CD4-positive, alpha-beta memory T cell (primary cell): ENCODE results near the gene GUCY1A2. TPM values are rescaled to one million over a fixed set of nuclear protein-coding genes. Genes with fewer than 3 reads are reported as not detected.

Experiments used
- CTCF ChIA-PET: fragments of 350-600 bp; sonication (Branson Sonifier 250); formaldehyde crosslinking; loops from one replicate; lab custom pipeline; 2021; ENCODE audit warnings: inconsistent platforms; ENCODE audit not compliant: partially characterized antibody; lab: Charles Lee
- POLR2A ChIA-PET: fragments of 350-600 bp; sonication (Branson Sonifier 250); formaldehyde crosslinking; loops from one replicate; lab custom pipeline; 2021; ENCODE audit not compliant: partially characterized antibody; lab: Charles Lee
- DNase-seq, 5 donors: peaks; one replicate each; pipeline versions ENCODE4 v3.0.0 to v3.0.0-alpha.2; 2020 to 2022; ENCODE audit warnings: mixed read lengths in 1 of 5
- H3K27ac ChIP-seq: one replicate; pipeline ENCODE4 v1.7.0; 2013; ENCODE audit warnings: low read depth, low read length
- H3K27me3 ChIP-seq: 2 replicates; pipeline ENCODE4 v1.7.0; 2013; ENCODE audit warnings: mild to moderate bottlenecking, low read length, moderate library complexity; ENCODE audit not compliant: insufficient read depth
- H3K36me3 ChIP-seq: 2 replicates; pipeline ENCODE4 v1.7.0; 2013; ENCODE audit warnings: mild to moderate bottlenecking, low read length, moderate library complexity; ENCODE audit not compliant: insufficient read depth
- H3K4me1 ChIP-seq: 2 replicates; pipeline ENCODE4 v1.7.0; 2013; ENCODE audit warnings: mild to moderate bottlenecking, low read length, moderate library complexity; ENCODE audit not compliant: insufficient read depth
- H3K4me3 ChIP-seq, 2 donors: one replicate each; pipeline ENCODE4 v1.7.0; 2013; ENCODE audit warnings: low read length in 2 of 2, mild to moderate bottlenecking in 1 of 2
- H3K9me3 ChIP-seq, 2 donors: one replicate each; pipeline ENCODE4 v1.7.0; 2013; ENCODE audit warnings: low read length in 2 of 2, control low read depth in 1 of 2; ENCODE audit not compliant: control insufficient read depth in 1 of 2
- H3K27ac Mint-ChIP-seq, 7 donors: one replicate each; pipeline ENCODE4 v1.8.0; 2020 to 2021; ENCODE audit warnings: mixed read lengths in 7 of 7, mild to moderate bottlenecking in 6 of 7, inconsistent platforms in 3 of 7, moderate library complexity in 3 of 7
- H3K27me3 Mint-ChIP-seq, 2 donors: one replicate each; pipeline ENCODE4 v1.8.0; 2020 to 2021; ENCODE audit warnings: mixed read lengths in 2 of 2
- H3K36me3 Mint-ChIP-seq, 2 donors: one replicate each; pipeline ENCODE4 v1.8.0; 2020 to 2021; ENCODE audit warnings: mixed read lengths in 2 of 2, inconsistent platforms in 1 of 2, mild to moderate bottlenecking in 1 of 2
- H3K4me1 Mint-ChIP-seq, 4 donors: one replicate each; pipeline ENCODE4 v1.8.0; 2020 to 2021; ENCODE audit warnings: mixed read lengths in 4 of 4, mild to moderate bottlenecking in 1 of 4
- H3K4me3 Mint-ChIP-seq, 8 donors: one replicate each; pipeline ENCODE4 v1.8.0; 2020 to 2021; ENCODE audit warnings: mixed read lengths in 8 of 8, mild to moderate bottlenecking in 7 of 8, moderate library complexity in 6 of 8, inconsistent platforms in 3 of 8
- H3K9me3 Mint-ChIP-seq, 8 donors: one replicate each; pipeline ENCODE4 v1.8.0; 2020 to 2021; ENCODE audit warnings: mixed read lengths in 8 of 8, mild to moderate bottlenecking in 5 of 8, inconsistent platforms in 3 of 8, moderate library complexity in 1 of 8
- intact Hi-C: fragments of 100-400 bp; cut with micrococcal nuclease; formaldehyde crosslinking; loops from one replicate; pipeline ENCODE4 v1.15.1; 2023
- polyA plus RNA-seq, 2 donors: library from polyadenylated mRNA; unstranded; fragments of 300-500 nt; fragmentation: Illumina TruSeq; gene quantifications; one replicate each; pipeline ENCODE4 v1.2.3, GENCODE V29; 2021
- total RNA-seq, 2 experiments: library from RNA; stranded (reverse); gene quantifications; one replicate each; pipeline ENCODE4 v1.2.3, GENCODE V29; 2021

Gene GUCY1A2
- total and polyA plus RNA-seq, 4 experiments from 2014 or later: 0.12 TPM; not detected in 3

DNA sequence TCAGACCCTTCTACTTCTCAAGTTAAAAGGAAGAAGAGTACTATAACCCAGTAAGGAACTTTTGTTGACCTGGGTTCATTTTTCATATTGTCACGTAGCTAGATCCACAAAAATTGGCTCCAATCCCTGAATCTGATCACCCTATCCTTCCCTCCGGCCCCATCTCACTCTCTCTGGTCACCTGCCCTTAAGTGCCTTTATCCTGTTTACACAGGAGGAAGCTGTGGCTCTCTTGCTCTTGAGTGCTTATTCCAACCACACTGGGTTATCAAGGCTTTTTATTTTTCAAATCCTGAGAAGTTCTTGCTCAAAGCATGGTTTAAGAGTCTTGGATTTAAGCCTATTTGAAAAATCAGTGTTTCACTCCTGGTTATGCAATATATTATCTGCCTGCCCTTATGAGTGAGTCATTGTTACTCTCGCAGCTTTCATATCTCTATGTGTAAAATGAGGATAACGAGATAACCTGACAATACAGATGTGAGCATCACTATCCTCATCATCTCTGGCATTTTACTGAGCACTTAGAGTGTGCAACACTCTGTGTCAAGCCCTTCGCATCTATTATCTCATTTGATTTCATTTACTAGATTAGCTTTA is 293.9 kb downstream of the GUCY1A2 start:
- Histone ChIP-seq H3K27ac (no peak overlapping the region), H3K27me3 (no peaks in the 10 kb centered on the region), H3K36me3 (no peaks in the 10 kb centered on the region), H3K4me1 (no peaks in the 10 kb centered on the region), H3K4me3 (no peak overlapping the region), H3K9me3 (no peaks in the 10 kb centered on the region)
- ChIA-PET CTCF (no interaction called here), POLR2A (no interaction called here)
- H3K27me3 Mint-ChIP-seq: no peaks in the 10 kb centered on the region
- no peak for DNase-seq
- H3K4me3 Mint-ChIP-seq: no peak overlapping the region
- peak overlapping the region in 1 of 7 donors; percentile 12 for H3K27ac Mint-ChIP-seq
- intact Hi-C loops: no loop called here
- H3K4me1 Mint-ChIP-seq: no peaks in the 10 kb centered on the region
- peaks cover 0 to 5% (median 0%) of the 10 kb centered on the region in 8 donors for H3K9me3 Mint-ChIP-seq
- H3K36me3 Mint-ChIP-seq: no peaks in the 10 kb centered on the region

GRCh38 chr11:106723071-106723470 is 295.2 kb downstream of the GUCY1A2 start:
- Mint-ChIP-seq H3K36me3 (no peaks in the 10 kb centered on the region), H3K27me3 (no peaks in the 10 kb centered on the region), H3K27ac (no peak overlapping the region), H3K9me3 (peaks cover 0 to 5% (median 0%) of the 10 kb centered on the region in 8 donors), H3K4me3 (no peak overlapping the region), H3K4me1 (no peaks in the 10 kb centered on the region)
- CTCF ChIA-PET: no interaction called here
- Histone ChIP-seq H3K4me3 (no peak overlapping the region), H3K27me3 (no peaks in the 10 kb centered on the region), H3K36me3 (no peaks in the 10 kb centered on the region), H3K9me3 (no peaks in the 10 kb centered on the region), H3K4me1 (no peaks in the 10 kb centered on the region), H3K27ac (no peak overlapping the region)
- intact Hi-C loops: no loop called here
- POLR2A ChIA-PET: no interaction called here
- no peak for DNase-seq

DNA sequence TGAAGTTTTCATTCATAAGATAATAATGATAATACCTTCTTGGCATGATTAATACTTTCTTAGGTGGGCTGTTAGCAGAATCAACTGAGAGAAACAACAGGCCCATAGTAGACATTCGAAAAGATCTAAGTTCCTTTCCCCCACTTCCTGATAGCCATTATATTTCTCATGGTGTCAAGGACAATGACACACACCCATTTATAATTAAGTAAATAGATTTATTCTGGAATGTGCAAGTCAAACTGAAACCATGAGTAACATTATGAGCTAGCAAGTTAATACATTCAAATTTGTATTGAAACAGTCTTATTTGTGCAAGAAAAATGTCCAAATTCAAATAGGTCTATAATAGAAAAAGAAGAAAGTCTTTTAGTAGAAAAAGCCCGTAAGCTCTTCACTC is 301.1 kb downstream of the GUCY1A2 start:
- Mint-ChIP-seq H3K27me3 (no peaks in the 10 kb centered on the region), H3K4me1 (no peaks in the 10 kb centered on the region), H3K27ac (no peak overlapping the region), H3K9me3 (peaks cover 0 to 9% (median 4%) of the 10 kb centered on the region in 8 donors), H3K4me3 (no peak overlapping the region), H3K36me3 (no peaks in the 10 kb centered on the region)
- Histone ChIP-seq H3K27ac (no peak overlapping the region), H3K36me3 (no peaks in the 10 kb centered on the region), H3K27me3 (no peaks in the 10 kb centered on the region), H3K9me3 (no peaks in the 10 kb centered on the region), H3K4me3 (no peak overlapping the region), H3K4me1 (no peaks in the 10 kb centered on the region)
- POLR2A ChIA-PET: no interaction called here
- intact Hi-C loops: no loop called here
- no peak for DNase-seq
- CTCF ChIA-PET: no interaction called here

DNA sequence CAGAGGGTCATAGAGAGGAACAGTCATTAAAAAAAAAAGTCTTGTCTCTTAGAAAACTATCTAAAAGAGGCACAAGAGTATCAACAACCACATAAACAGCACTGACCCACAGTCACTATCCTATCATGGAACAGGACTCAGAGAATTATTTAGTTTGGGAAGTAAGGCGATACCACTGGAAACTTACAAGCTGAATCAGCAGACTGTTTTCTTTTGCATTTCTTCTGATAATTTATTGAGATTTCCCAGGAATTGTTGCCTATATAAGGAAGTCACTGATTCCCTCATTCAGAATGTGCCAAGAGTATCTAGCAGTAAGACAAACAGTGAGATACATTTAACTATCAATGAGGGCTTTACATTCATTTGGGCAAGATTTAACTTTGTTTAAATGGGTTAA is 304.1 kb downstream of the GUCY1A2 start:
- no peaks in the 10 kb centered on the region for H3K27me3 Mint-ChIP-seq
- ChIA-PET POLR2A (no interaction called here), CTCF (no interaction called here)
- H3K4me3 Mint-ChIP-seq: no peak overlapping the region
- Histone ChIP-seq H3K27me3 (no peaks in the 10 kb centered on the region), H3K36me3 (no peaks in the 10 kb centered on the region), H3K4me1 (no peaks in the 10 kb centered on the region), H3K9me3 (no peaks in the 10 kb centered on the region), H3K27ac (no peak overlapping the region), H3K4me3 (no peak overlapping the region)
- no peaks in the 10 kb centered on the region for H3K36me3 Mint-ChIP-seq
- no peak for DNase-seq
- no peaks in the 10 kb centered on the region for H3K4me1 Mint-ChIP-seq
- no peak overlapping the region for H3K27ac Mint-ChIP-seq
- intact Hi-C loops: no loop called here
- peaks cover 0 to 15% (median 4%) of the 10 kb centered on the region in 8 donors for H3K9me3 Mint-ChIP-seq

DNA sequence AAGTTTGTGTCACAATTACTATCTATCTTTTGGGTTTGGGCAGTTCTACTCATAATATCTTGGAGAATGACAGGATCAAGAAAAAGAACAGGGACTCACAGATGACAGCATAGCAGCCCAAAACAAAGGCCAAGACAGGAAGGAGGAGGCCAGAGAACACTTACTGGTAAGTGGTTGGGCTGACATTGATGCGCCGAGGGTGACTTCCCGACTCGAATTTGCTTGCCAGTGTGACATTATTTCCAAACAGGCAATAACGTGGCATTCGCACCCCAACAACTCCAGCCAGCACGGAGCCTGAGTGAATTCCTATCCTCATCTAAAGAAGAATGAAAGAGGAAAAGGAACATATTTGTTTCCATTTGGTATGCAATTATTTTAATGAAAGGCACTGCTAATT is 309.9 kb downstream of the GUCY1A2 start:
- H3K9me3 ChIP-seq: no peaks in the 10 kb centered on the region
- ChIA-PET CTCF (no interaction called here), POLR2A (no interaction called here)
- Mint-ChIP-seq H3K27ac (no peak overlapping the region), H3K27me3 (no peaks in the 10 kb centered on the region), H3K4me1 (no peaks in the 10 kb centered on the region), H3K36me3 (no peaks in the 10 kb centered on the region), H3K9me3 (peaks cover 0 to 15% (median 3%) of the 10 kb centered on the region in 8 donors), H3K4me3 (no peak overlapping the region)
- H3K4me1 ChIP-seq: no peaks in the 10 kb centered on the region
- DNase-seq: no peak
- no peaks in the 10 kb centered on the region for H3K36me3 ChIP-seq
- no peak overlapping the region for H3K27ac ChIP-seq
- no peaks in the 10 kb centered on the region for H3K27me3 ChIP-seq
- H3K4me3 ChIP-seq: no peak overlapping the region
- intact Hi-C loops: no loop called here

DNA sequence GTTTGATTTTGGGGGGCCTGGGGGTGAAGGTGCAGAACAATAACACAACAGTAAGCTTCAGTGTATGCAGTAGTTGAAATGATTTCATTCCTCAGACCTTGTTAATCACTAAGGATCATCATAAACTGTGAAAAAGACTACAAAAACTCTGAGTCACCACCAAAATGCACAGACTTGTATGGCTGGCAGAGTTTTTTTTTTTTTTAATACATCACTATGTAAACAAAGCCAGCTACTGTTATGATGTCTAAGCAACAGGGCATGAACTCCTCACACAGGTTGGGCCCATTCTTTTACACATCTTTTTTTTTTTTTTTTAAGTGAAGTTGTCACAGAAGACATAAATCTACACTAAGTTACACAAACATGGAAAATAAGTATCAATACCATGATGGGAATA is 311.9 kb downstream of the GUCY1A2 start:
- intact Hi-C loops: no loop called here
- Histone ChIP-seq H3K4me1 (no peaks in the 10 kb centered on the region), H3K4me3 (no peak overlapping the region), H3K9me3 (no peaks in the 10 kb centered on the region), H3K27ac (no peak overlapping the region), H3K27me3 (no peaks in the 10 kb centered on the region), H3K36me3 (no peaks in the 10 kb centered on the region)
- Mint-ChIP-seq H3K9me3 (peaks cover 0 to 3% (median under 1%) of the 10 kb centered on the region in 8 donors), H3K4me3 (no peak overlapping the region), H3K36me3 (no peaks in the 10 kb centered on the region), H3K27ac (no peak overlapping the region), H3K27me3 (no peaks in the 10 kb centered on the region), H3K4me1 (no peaks in the 10 kb centered on the region)
- DNase-seq: no peak
- CTCF ChIA-PET: no interaction called here
- POLR2A ChIA-PET: no interaction called here

- H3K4me1 Mint-ChIP-seq: no peaks in the 10 kb centered on the region
- no peaks in the 10 kb centered on the region for H3K36me3 ChIP-seq
- no peaks in the 10 kb centered on the region for H3K9me3 ChIP-seq
- H3K4me1 ChIP-seq: no peaks in the 10 kb centered on the region
- H3K36me3 Mint-ChIP-seq: no peaks in the 10 kb centered on the region
- no peak overlapping the region for H3K27ac ChIP-seq
- no peak overlapping the region for H3K4me3 ChIP-seq
- no peaks in the 10 kb centered on the region for H3K27me3 ChIP-seq
- H3K9me3 Mint-ChIP-seq: peaks cover 0 to 3% (median 0%) of the 10 kb centered on the region in 8 donors
- ChIA-PET CTCF (no interaction called here), POLR2A (no interaction called here)
- DNase-seq: no peak
- intact Hi-C loops: no loop called here
- H3K27me3 Mint-ChIP-seq: no peaks in the 10 kb centered on the region
- H3K27ac Mint-ChIP-seq: no peak overlapping the region
- H3K4me3 Mint-ChIP-seq: no peak overlapping the region
Measured at GRCh38 chr11:106702805-106703204, 315.5 kb downstream of the GUCY1A2 start.

- H3K27ac Mint-ChIP-seq: no peak overlapping the region
- no peak for DNase-seq
- H3K9me3 Mint-ChIP-seq: peaks cover 0 to 7% (median 0%) of the 10 kb centered on the region in 8 donors
- H3K27ac ChIP-seq: no peak overlapping the region
- H3K9me3 ChIP-seq: no peaks in the 10 kb centered on the region
- H3K4me1 ChIP-seq: no peaks in the 10 kb centered on the region
- no peak overlapping the region for H3K4me3 ChIP-seq
- no peak overlapping the region for H3K4me3 Mint-ChIP-seq
- ChIA-PET CTCF (no interaction called here), POLR2A (no interaction called here)
- no peaks in the 10 kb centered on the region for H3K36me3 Mint-ChIP-seq
- intact Hi-C loops: no loop called here
- H3K4me1 Mint-ChIP-seq: no peaks in the 10 kb centered on the region
- no peaks in the 10 kb centered on the region for H3K27me3 Mint-ChIP-seq
- H3K27me3 ChIP-seq: no peaks in the 10 kb centered on the region
- no peaks in the 10 kb centered on the region for H3K36me3 ChIP-seq
Measured at GRCh38 chr11:106697058-106697457, 321.2 kb downstream of the GUCY1A2 start.
